Activated CD4-positive, alpha-beta T cell treated with anti-CD3 and anti-CD28 coated beads for 36 hours (primary cell): ENCODE results near the gene GORASP1. TPM values are rescaled to one million over a fixed set of nuclear protein-coding genes. Genes with fewer than 3 reads are reported as not detected.
A peak's percentile ranks its signal among the peaks of the same experiment; 100 is the strongest.

Experiments used
- ATAC-seq: fragments of 200-7000 bp; cut with Tn5 transposase; one replicate; pipeline ENCODE4 v1.10.0; 2021; ENCODE audit warnings: mild to moderate bottlenecking, moderate library complexity
- CTCF ChIA-PET: fragments of 350-600 bp; sonication (Branson Sonifier 250); formaldehyde crosslinking; loops from one replicate; lab custom pipeline; 2021; ENCODE audit warnings: antibody characterized with exemption; lab: Charles Lee
- POLR2A ChIA-PET: fragments of 350-600 bp; sonication (Branson Sonifier 250); formaldehyde crosslinking; loops from one replicate; lab custom pipeline; 2021; ENCODE audit warnings: antibody characterized with exemption, inconsistent platforms; lab: Charles Lee
- DNase-seq: peaks from one replicate; pipeline ENCODE4 v3.0.0-alpha.2; 2020
- H3K27ac Mint-ChIP-seq: one replicate; pipeline ENCODE4 v1.8.0; 2021; ENCODE audit warnings: mixed read lengths
- H3K27me3 Mint-ChIP-seq: one replicate; pipeline ENCODE4 v1.8.0; 2021; ENCODE audit warnings: mixed read lengths
- H3K36me3 Mint-ChIP-seq: one replicate; pipeline ENCODE4 v1.8.0; 2021; ENCODE audit warnings: low read depth, mixed read lengths
- H3K4me1 Mint-ChIP-seq: one replicate; pipeline ENCODE4 v1.8.0; 2021; ENCODE audit warnings: mixed read lengths
- H3K4me3 Mint-ChIP-seq: one replicate; pipeline ENCODE4 v1.8.0; 2021; ENCODE audit warnings: mild to moderate bottlenecking, moderate library complexity, mixed read lengths
- H3K9me3 Mint-ChIP-seq: one replicate; pipeline ENCODE4 v1.8.0; 2021; ENCODE audit warnings: low read depth, mixed read lengths
- intact Hi-C, 2 experiments: fragments of 100-400 bp; cut with DNase I in 1 of 2; cut with micrococcal nuclease in 1 of 2; formaldehyde crosslinking; loops; one replicate each; pipeline versions ENCODE4 v1.14.2 to v1.15.1; 2022 to 2024; cut with DNase I, micrococcal nuclease
- total RNA-seq, 2 experiments: library from RNA; stranded (reverse); gene quantifications; one replicate each; pipeline ENCODE4 v1.2.3, GENCODE V29; 2021

Gene GORASP1
- total RNA-seq, 2 experiments from 2014 or later, result 23.0 to 23.8 TPM

- DNase-seq (no peak), ATAC-seq (no peak)
- H3K9me3 Mint-ChIP-seq, result no peaks in the 10 kb centered on the region
- POLR2A ChIA-PET, result no interaction called here
- no peaks in the 10 kb centered on the region for H3K4me1 Mint-ChIP-seq
- peaks cover 15% of the 10 kb centered on the region for H3K36me3 Mint-ChIP-seq
- intact Hi-C loops, result no loop called here
- CTCF ChIA-PET, result interaction anchor here (0.8 to 4.8 kb wide), 2 partner anchors 14 to 200 kb away, joined by 3 to 21 read pairs; no protein-coding TSS in a partner anchor
- H3K27me3 Mint-ChIP-seq, result no peaks in the 10 kb centered on the region
- H3K4me3 Mint-ChIP-seq, result no peak overlapping the region
- peak overlapping the region; percentile 9 for H3K27ac Mint-ChIP-seq
Observed at GRCh38 chr3:39088889-39089288, 18.5 kb downstream of the GORASP1 start.

GRCh38 chr3:39088456-39088855, 19.0 kb downstream of the GORASP1 start:
- H3K4me3 Mint-ChIP-seq, result no peak overlapping the region
- no peaks in the 10 kb centered on the region for H3K27me3 Mint-ChIP-seq
- no peaks in the 10 kb centered on the region for H3K9me3 Mint-ChIP-seq
- no peak for ATAC-seq
- CTCF ChIA-PET, result interaction anchor here (1.5 to 4.8 kb wide), 2 partner anchors 13 to 201 kb away, joined by 3 to 21 read pairs; no protein-coding TSS in a partner anchor
- DNase-seq, result no peak
- H3K4me1 Mint-ChIP-seq, result peaks cover 2% of the 10 kb centered on the region
- POLR2A ChIA-PET, result no interaction called here
- peaks cover 15% of the 10 kb centered on the region for H3K36me3 Mint-ChIP-seq
- intact Hi-C loops, result no loop called here
- H3K27ac Mint-ChIP-seq, result peak overlapping the region; percentile 32

GRCh38 chr3:39086144-39086543, 21.3 kb downstream of the GORASP1 start:
- intact Hi-C loops, result no loop called here
- ATAC-seq (no peak), DNase-seq (no peak)
- POLR2A ChIA-PET, result no interaction called here
- Mint-ChIP-seq H3K36me3 (peaks cover 28% of the 10 kb centered on the region), H3K4me1 (peaks cover 18% of the 10 kb centered on the region), H3K27ac (no peak overlapping the region), H3K4me3 (no peak overlapping the region), H3K27me3 (no peaks in the 10 kb centered on the region), H3K9me3 (no peaks in the 10 kb centered on the region)
- CTCF ChIA-PET, result interaction anchor here (0.6 to 4.8 kb wide), 3 partner anchors 27 to 206 kb away, joined by 3 to 21 read pairs (median 3); no protein-coding TSS in a partner anchor

- Mint-ChIP-seq H3K27me3 (no peaks in the 10 kb centered on the region), H3K4me1 (peaks cover 18% of the 10 kb centered on the region), H3K27ac (peak overlapping the region; percentile 91), H3K9me3 (no peaks in the 10 kb centered on the region), H3K4me3 (no peak overlapping the region), H3K36me3 (peaks cover 32% of the 10 kb centered on the region)
- CTCF ChIA-PET, result no interaction called here
- POLR2A ChIA-PET, result no interaction called here
- peak; percentile 91 for ATAC-seq
- no peak for DNase-seq
- intact Hi-C loops, result no loop called here
Observed at GRCh38 chr3:39082666-39083313, 24.6 kb downstream of the GORASP1 start.

- H3K4me3 Mint-ChIP-seq, result no peak overlapping the region
- ChIA-PET CTCF (interaction anchor here (0.6 to 1.2 kb wide), 3 partner anchors 13 to 773 kb away, joined by 3 to 5 read pairs (median 3); no protein-coding TSS in a partner anchor), POLR2A (no interaction called here)
- H3K27me3 Mint-ChIP-seq, result no peaks in the 10 kb centered on the region
- peaks cover 40% of the 10 kb centered on the region for H3K36me3 Mint-ChIP-seq
- intact Hi-C loops, result no loop called here
- no peaks in the 10 kb centered on the region for H3K9me3 Mint-ChIP-seq
- H3K27ac Mint-ChIP-seq, result no peak overlapping the region
- peaks cover 24% of the 10 kb centered on the region for H3K4me1 Mint-ChIP-seq
- ATAC-seq (no peak), DNase-seq (no peak)
Observed at GRCh38 chr3:39080026-39080425, 27.4 kb downstream of the GORASP1 start.

- DNase-seq, result no peak
- intact Hi-C loops, result no loop called here
- Mint-ChIP-seq H3K4me3 (no peak overlapping the region), H3K36me3 (peaks cover 44% of the 10 kb centered on the region), H3K27ac (no peak overlapping the region), H3K9me3 (no peaks in the 10 kb centered on the region), H3K27me3 (no peaks in the 10 kb centered on the region), H3K4me1 (peaks cover 24% of the 10 kb centered on the region)
- CTCF ChIA-PET, result no interaction called here
- POLR2A ChIA-PET, result interaction anchor here (0.7 kb wide), 1 partner anchor 518 kb away, joined by 7 read pairs; no protein-coding TSS in a partner anchor
- no peak for ATAC-seq
Observed at GRCh38 chr3:39079530-39079929, 27.9 kb downstream of the GORASP1 start.

- Mint-ChIP-seq H3K9me3 (no peaks in the 10 kb centered on the region), H3K36me3 (peaks cover 32% of the 10 kb centered on the region), H3K27me3 (no peaks in the 10 kb centered on the region), H3K27ac (peak overlapping the region; percentile 53), H3K4me3 (no peak overlapping the region), H3K4me1 (peaks cover 6% of the 10 kb centered on the region)
- CTCF ChIA-PET, result no interaction called here
- intact Hi-C loops, result no loop called here
- DNase-seq (no peak), ATAC-seq (peak; percentile 30)
- POLR2A ChIA-PET, result no interaction called here
Observed at GRCh38 chr3:39075910-39076309, 31.5 kb downstream of the GORASP1 start.

GRCh38 chr3:39068556-39068955, 38.9 kb downstream of the GORASP1 start:
- Mint-ChIP-seq H3K9me3 (no peaks in the 10 kb centered on the region), H3K27me3 (no peaks in the 10 kb centered on the region), H3K4me3 (no peak overlapping the region), H3K27ac (no peak overlapping the region), H3K36me3 (peaks cover 26% of the 10 kb centered on the region), H3K4me1 (peaks cover 9% of the 10 kb centered on the region)
- no peak for DNase-seq
- ATAC-seq, result no peak
- intact Hi-C loops, result no loop called here
- CTCF ChIA-PET, result interaction anchor here (0.6 to 1.8 kb wide), 10 partner anchors 10 to 223 kb away, joined by 3 to 4 read pairs (median 3); no protein-coding TSS in a partner anchor
- POLR2A ChIA-PET, result interaction anchor here (0.7 kb wide), 1 partner anchor 320 kb away, joined by 3 read pairs; no protein-coding TSS in a partner anchor

- ATAC-seq (no peak), DNase-seq (no peak)
- intact Hi-C loops, result no loop called here
- no peaks in the 10 kb centered on the region for H3K27me3 Mint-ChIP-seq
- peaks cover 24% of the 10 kb centered on the region for H3K36me3 Mint-ChIP-seq
- ChIA-PET CTCF (interaction anchor here (1.3 kb wide), 1 partner anchor 13 kb away, joined by 5 read pairs; no protein-coding TSS in a partner anchor), POLR2A (no interaction called here)
- peaks cover 17% of the 10 kb centered on the region for H3K4me1 Mint-ChIP-seq
- H3K27ac Mint-ChIP-seq, result no peak overlapping the region
- no peaks in the 10 kb centered on the region for H3K9me3 Mint-ChIP-seq
- H3K4me3 Mint-ChIP-seq, result no peak overlapping the region
Observed at GRCh38 chr3:39067286-39067685, 40.1 kb downstream of the GORASP1 start.

- peaks cover 28% of the 10 kb centered on the region for H3K4me1 Mint-ChIP-seq
- peaks cover 13% of the 10 kb centered on the region for H3K36me3 Mint-ChIP-seq
- intact Hi-C loops, result no loop called here
- CTCF ChIA-PET, result interaction anchor here (0.9 to 1.7 kb wide), 2 partner anchors 9 to 110 kb away, joined by 5 to 6 read pairs; no protein-coding TSS in a partner anchor
- peak; percentile 55 for DNase-seq
- ATAC-seq, result peak; percentile 97
- no peak overlapping the region for H3K4me3 Mint-ChIP-seq
- no peaks in the 10 kb centered on the region for H3K9me3 Mint-ChIP-seq
- H3K27me3 Mint-ChIP-seq, result no peaks in the 10 kb centered on the region
- H3K27ac Mint-ChIP-seq, result peak overlapping the region; percentile 27
- POLR2A ChIA-PET, result no interaction called here
Observed at GRCh38 chr3:39065197-39065596, 42.2 kb downstream of the GORASP1 start.

GRCh38 chr3:39064646-39065045, 42.8 kb downstream of the GORASP1 start:
- no peak for ATAC-seq
- no peak for DNase-seq
- Mint-ChIP-seq H3K9me3 (no peaks in the 10 kb centered on the region), H3K27me3 (no peaks in the 10 kb centered on the region), H3K27ac (peak overlapping the region; percentile 27), H3K36me3 (peaks cover 12% of the 10 kb centered on the region), H3K4me1 (peaks cover 28% of the 10 kb centered on the region), H3K4me3 (no peak overlapping the region)
- intact Hi-C loops, result no loop called here
- POLR2A ChIA-PET, result interaction anchor here (0.7 kb wide), 1 partner anchor 43 kb away, joined by 6 read pairs; no protein-coding TSS in a partner anchor
- CTCF ChIA-PET, result interaction anchor here (1.8 kb wide), 1 partner anchor 14 kb away, joined by 4 read pairs; no protein-coding TSS in a partner anchor
